Measurements from ENCODE around the gene SEMA3F. TPM values are rescaled to one million over a fixed set of nuclear protein-coding genes. Genes with fewer than 3 reads are reported as not detected.

SEMA3F gene
- total RNA-seq, 1 donor from 2014 or later: 65.6 TPM

- TF ChIP-seq CTCF (IDR thresholded peaks at IDR 0.05): no peak
- Histone ChIP-seq H3K9me3 (no peaks in the 10 kb centered on the region), H3K4me3 (no peak overlapping the region), H3K27me3 (no peaks in the 10 kb centered on the region), H3K4me1 (no peaks in the 10 kb centered on the region), H3K36me3 (no peaks in the 10 kb centered on the region), H3K27ac (no peak overlapping the region)
- intact Hi-C loops (cut with DNase I): no loop called here
- DNase-seq (no peak), ATAC-seq (no peak)
These were observed 57.8 kb downstream of the SEMA3F start for GRCh38 chr3:50212971-50213370.

- Histone ChIP-seq H3K9me3 (no peaks in the 10 kb centered on the region), H3K27ac (no peak overlapping the region), H3K4me1 (no peaks in the 10 kb centered on the region), H3K27me3 (no peaks in the 10 kb centered on the region), H3K4me3 (no peak overlapping the region), H3K36me3 (no peaks in the 10 kb centered on the region)
- no peak for ATAC-seq
- no peak for TF ChIP-seq CTCF (IDR thresholded peaks at IDR 0.05)
- intact Hi-C loops (cut with DNase I): no loop called here
- no peak for DNase-seq
These were observed 58.2 kb downstream of the SEMA3F start for GRCh38 chr3:50213373-50213772.

GRCh38 chr3:50214824-50215223 is 59.7 kb downstream of the SEMA3F start:
- H3K36me3 ChIP-seq: no peaks in the 10 kb centered on the region
- TF ChIP-seq CTCF (IDR thresholded peaks at IDR 0.05): no peak
- DNase-seq (no peak), ATAC-seq (no peak)
- no peaks in the 10 kb centered on the region for H3K9me3 ChIP-seq
- no peak overlapping the region for H3K27ac ChIP-seq
- H3K4me3 ChIP-seq: no peak overlapping the region
- intact Hi-C loops (cut with DNase I): no loop called here
- no peaks in the 10 kb centered on the region for H3K4me1 ChIP-seq
- H3K27me3 ChIP-seq: no peaks in the 10 kb centered on the region

- no peak for ATAC-seq
These were observed 60.4 kb downstream of the SEMA3F start for GRCh38 chr3:50215529-50215928.

GRCh38 chr3:50217681-50218080 is 62.6 kb downstream of the SEMA3F start:
- no peak overlapping the region for H3K4me3 ChIP-seq
- no peaks in the 10 kb centered on the region for H3K4me1 ChIP-seq
- H3K27me3 ChIP-seq: no peaks in the 10 kb centered on the region
- DNase-seq (no peak), ATAC-seq (no peak)
- no peaks in the 10 kb centered on the region for H3K9me3 ChIP-seq
- H3K27ac ChIP-seq: no peak overlapping the region
- TF ChIP-seq CTCF (IDR thresholded peaks at IDR 0.05): no peak
- no peaks in the 10 kb centered on the region for H3K36me3 ChIP-seq
- intact Hi-C loops (cut with DNase I): no loop called here

More at GRCh38 chr3:50215529-50215928, 60.4 kb downstream of the SEMA3F start:
- no peaks in the 10 kb centered on the region for H3K9me3 ChIP-seq
- TF ChIP-seq CTCF (IDR thresholded peaks at IDR 0.05): no peak
- H3K4me1 ChIP-seq: no peaks in the 10 kb centered on the region
- H3K27me3 ChIP-seq: no peaks in the 10 kb centered on the region
- no peak overlapping the region for H3K27ac ChIP-seq
- no peaks in the 10 kb centered on the region for H3K36me3 ChIP-seq
- H3K4me3 ChIP-seq: no peak overlapping the region
- no peak for DNase-seq
- intact Hi-C loops (cut with DNase I): no loop called here

GRCh38 chr3:50218448-50218847 is 63.3 kb downstream of the SEMA3F start:
- TF ChIP-seq CTCF (IDR thresholded peaks at IDR 0.05): no peak
- ATAC-seq: no peak
- Histone ChIP-seq H3K4me3 (no peak overlapping the region), H3K36me3 (no peaks in the 10 kb centered on the region), H3K4me1 (no peaks in the 10 kb centered on the region), H3K27me3 (no peaks in the 10 kb centered on the region), H3K9me3 (no peaks in the 10 kb centered on the region), H3K27ac (no peak overlapping the region)
- intact Hi-C loops (cut with DNase I): no loop called here
- DNase-seq: no peak
